ENCODE measurements around the gene MESD. TPM values are rescaled to one million over a fixed set of nuclear protein-coding genes. Genes with fewer than 3 reads are reported as not detected.

Gene MESD
- total RNA-seq, 2 experiments from 2014 or later, result 27.0 to 27.4 TPM

- DNase-seq (no peak), ATAC-seq (no peak)
- no peaks in the 10 kb centered on the region for H3K9me3 Mint-ChIP-seq (ENCODE audit: insufficient read depth)
- H3K27ac Mint-ChIP-seq, result no peak overlapping the region
- no peak overlapping the region for H3K4me3 Mint-ChIP-seq
- H3K27me3 Mint-ChIP-seq (ENCODE audit: low read depth), result no peaks in the 10 kb centered on the region
- H3K36me3 Mint-ChIP-seq (ENCODE audit: low read depth), result no peaks in the 10 kb centered on the region
- ChIA-PET CTCF (no interaction called here), POLR2A (no interaction called here)
- H3K4me1 Mint-ChIP-seq (ENCODE audit: low read depth), result peaks cover 8% of the 10 kb centered on the region
Measured at GRCh38 chr15:80931721-80932512, 57.7 kb downstream of the MESD start.

- CTCF ChIA-PET, result no interaction called here
- DNase-seq (no peak), ATAC-seq (no peak)
- Mint-ChIP-seq H3K27me3 (ENCODE audit: low read depth) (no peaks in the 10 kb centered on the region), H3K4me3 (no peak overlapping the region), H3K4me1 (ENCODE audit: low read depth) (peaks cover 8% of the 10 kb centered on the region), H3K9me3 (ENCODE audit: insufficient read depth) (no peaks in the 10 kb centered on the region), H3K27ac (no peak overlapping the region), H3K36me3 (ENCODE audit: low read depth) (no peaks in the 10 kb centered on the region)
- POLR2A ChIA-PET, result no interaction called here
Measured at GRCh38 chr15:80931191-80931590, 58.4 kb downstream of the MESD start.

- ChIA-PET CTCF (no interaction called here), POLR2A (no interaction called here)
- ATAC-seq (no peak), DNase-seq (no peak)
- no peaks in the 10 kb centered on the region for H3K27me3 Mint-ChIP-seq (ENCODE audit: low read depth)
- no peak overlapping the region for H3K4me3 Mint-ChIP-seq
- no peaks in the 10 kb centered on the region for H3K9me3 Mint-ChIP-seq (ENCODE audit: insufficient read depth)
- H3K36me3 Mint-ChIP-seq (ENCODE audit: low read depth), result no peaks in the 10 kb centered on the region
- no peak overlapping the region for H3K27ac Mint-ChIP-seq
- H3K4me1 Mint-ChIP-seq (ENCODE audit: low read depth), result peaks cover 4% of the 10 kb centered on the region
Measured at GRCh38 chr15:80929689-80930088, 59.9 kb downstream of the MESD start.

GRCh38 chr15:80929225-80929624, 60.4 kb downstream of the MESD start:
- ChIA-PET POLR2A (no interaction called here), CTCF (no interaction called here)
- no peak for DNase-seq
- no peaks in the 10 kb centered on the region for H3K27me3 Mint-ChIP-seq (ENCODE audit: low read depth)
- no peak overlapping the region for H3K27ac Mint-ChIP-seq
- no peaks in the 10 kb centered on the region for H3K36me3 Mint-ChIP-seq (ENCODE audit: low read depth)
- H3K4me1 Mint-ChIP-seq (ENCODE audit: low read depth), result no peaks in the 10 kb centered on the region
- no peaks in the 10 kb centered on the region for H3K9me3 Mint-ChIP-seq (ENCODE audit: insufficient read depth)
- ATAC-seq, result no peak
- no peak overlapping the region for H3K4me3 Mint-ChIP-seq

GRCh38 chr15:80926126-80926525, 63.5 kb downstream of the MESD start:
- H3K36me3 Mint-ChIP-seq (ENCODE audit: low read depth), result no peaks in the 10 kb centered on the region
- ChIA-PET CTCF (interaction anchor here (1.5 kb wide), 1 partner anchor 44 kb away, joined by 3 read pairs; no protein-coding TSS in a partner anchor), POLR2A (no interaction called here)
- peaks cover 2% of the 10 kb centered on the region for H3K4me1 Mint-ChIP-seq (ENCODE audit: low read depth)
- DNase-seq, result no peak
- no peak overlapping the region for H3K27ac Mint-ChIP-seq
- no peak overlapping the region for H3K4me3 Mint-ChIP-seq
- ATAC-seq, result no peak
- H3K27me3 Mint-ChIP-seq (ENCODE audit: low read depth), result no peaks in the 10 kb centered on the region
- H3K9me3 Mint-ChIP-seq (ENCODE audit: insufficient read depth), result no peaks in the 10 kb centered on the region

GRCh38 chr15:80925597-80926059, 64.0 kb downstream of the MESD start:
- H3K9me3 Mint-ChIP-seq (ENCODE audit: insufficient read depth), result no peaks in the 10 kb centered on the region

GRCh38 chr15:80924278-80924677, 65.3 kb downstream of the MESD start:
- Mint-ChIP-seq H3K9me3 (ENCODE audit: insufficient read depth) (no peaks in the 10 kb centered on the region), H3K4me3 (no peak overlapping the region), H3K27me3 (ENCODE audit: low read depth) (no peaks in the 10 kb centered on the region), H3K27ac (no peak overlapping the region), H3K36me3 (ENCODE audit: low read depth) (no peaks in the 10 kb centered on the region), H3K4me1 (ENCODE audit: low read depth) (peaks cover 20% of the 10 kb centered on the region)
- ChIA-PET CTCF (interaction anchor here (1.0 kb wide), 1 partner anchor 342 kb away, joined by 3 read pairs; no protein-coding TSS in a partner anchor), POLR2A (no interaction called here)
- DNase-seq (no peak), ATAC-seq (no peak)

More at GRCh38 chr15:80925597-80926059, 64.0 kb downstream of the MESD start:
- no peak overlapping the region for H3K27ac Mint-ChIP-seq
- H3K4me1 Mint-ChIP-seq (ENCODE audit: low read depth), result peaks cover 7% of the 10 kb centered on the region
- POLR2A ChIA-PET, result no interaction called here
- no peak for DNase-seq
- no peaks in the 10 kb centered on the region for H3K27me3 Mint-ChIP-seq (ENCODE audit: low read depth)
- no peak overlapping the region for H3K4me3 Mint-ChIP-seq
- CTCF ChIA-PET, result no interaction called here
- H3K36me3 Mint-ChIP-seq (ENCODE audit: low read depth), result no peaks in the 10 kb centered on the region
- ATAC-seq, result no peak

GRCh38 chr15:80923668-80924067, 66.0 kb downstream of the MESD start:
- Mint-ChIP-seq H3K4me1 (ENCODE audit: low read depth) (peaks cover 20% of the 10 kb centered on the region), H3K27me3 (ENCODE audit: low read depth) (no peaks in the 10 kb centered on the region), H3K4me3 (no peak overlapping the region), H3K36me3 (ENCODE audit: low read depth) (no peaks in the 10 kb centered on the region), H3K9me3 (ENCODE audit: insufficient read depth) (no peaks in the 10 kb centered on the region), H3K27ac (no peak overlapping the region)
- no peak for DNase-seq
- ATAC-seq, result no peak
- ChIA-PET CTCF (no interaction called here), POLR2A (no interaction called here)

GRCh38 chr15:80921736-80922410, 67.7 kb downstream of the MESD start:
- no peak overlapping the region for H3K27ac Mint-ChIP-seq

GRCh38 chr15:80920271-80920699, 69.3 kb downstream of the MESD start:
- ChIA-PET POLR2A (no interaction called here), CTCF (interaction anchor here (0.9 to 2.2 kb wide), 5 partner anchors 13 to 346 kb away, joined by 3 to 11 read pairs (median 3); partner anchors contain the start of gene CEMIP)
- H3K27ac Mint-ChIP-seq, result no peak overlapping the region
- ATAC-seq, result peak; percentile 73
- H3K27me3 Mint-ChIP-seq (ENCODE audit: low read depth), result peaks cover 2% of the 10 kb centered on the region
- no peaks in the 10 kb centered on the region for H3K36me3 Mint-ChIP-seq (ENCODE audit: low read depth)
- H3K4me3 Mint-ChIP-seq, result no peak overlapping the region
- peak; percentile 60 for DNase-seq
- H3K9me3 Mint-ChIP-seq (ENCODE audit: insufficient read depth), result no peaks in the 10 kb centered on the region
- peaks cover 23% of the 10 kb centered on the region for H3K4me1 Mint-ChIP-seq (ENCODE audit: low read depth)

More at GRCh38 chr15:80921736-80922410, 67.7 kb downstream of the MESD start:
- no peak for ATAC-seq
- no peak for DNase-seq
- CTCF ChIA-PET, result interaction anchor here (1.0 to 2.2 kb wide), 2 partner anchors 46 to 48 kb away, joined by 3 to 11 read pairs; no protein-coding TSS in a partner anchor
- Mint-ChIP-seq H3K4me3 (no peak overlapping the region), H3K4me1 (ENCODE audit: low read depth) (peaks cover 23% of the 10 kb centered on the region), H3K9me3 (ENCODE audit: insufficient read depth) (no peaks in the 10 kb centered on the region), H3K27me3 (ENCODE audit: low read depth) (no peaks in the 10 kb centered on the region), H3K36me3 (ENCODE audit: low read depth) (no peaks in the 10 kb centered on the region)
- POLR2A ChIA-PET, result no interaction called here

GRCh38 chr15:80918196-80918783, 71.3 kb downstream of the MESD start:
- Mint-ChIP-seq H3K4me1 (ENCODE audit: low read depth) (peaks cover 24% of the 10 kb centered on the region), H3K27ac (no peak overlapping the region), H3K4me3 (no peak overlapping the region), H3K9me3 (ENCODE audit: insufficient read depth) (no peaks in the 10 kb centered on the region), H3K27me3 (ENCODE audit: low read depth) (peaks cover 5% of the 10 kb centered on the region), H3K36me3 (ENCODE audit: low read depth) (no peaks in the 10 kb centered on the region)
- ChIA-PET POLR2A (interaction anchor here (1.0 kb wide), 1 partner anchor 21 kb away, joined by 3 read pairs; no protein-coding TSS in a partner anchor), CTCF (no interaction called here)
- ATAC-seq (no peak), DNase-seq (no peak)

- ChIA-PET POLR2A (no interaction called here), CTCF (no interaction called here)
- no peaks in the 10 kb centered on the region for H3K36me3 Mint-ChIP-seq (ENCODE audit: low read depth)
- DNase-seq (no peak), ATAC-seq (no peak)
- H3K27ac Mint-ChIP-seq, result no peak overlapping the region
- peaks cover 25% of the 10 kb centered on the region for H3K4me1 Mint-ChIP-seq (ENCODE audit: low read depth)
- H3K27me3 Mint-ChIP-seq (ENCODE audit: low read depth), result peaks cover 5% of the 10 kb centered on the region
- no peaks in the 10 kb centered on the region for H3K9me3 Mint-ChIP-seq (ENCODE audit: insufficient read depth)
- no peak overlapping the region for H3K4me3 Mint-ChIP-seq
Measured at GRCh38 chr15:80916056-80916455, 73.6 kb downstream of the MESD start.
